GM18507 (cell line): ENCODE measurements around the gene KLC3.

ENCODE experiments used
- DNase-seq: peaks from one replicate; pipeline ENCODE4 v3.0.0; 2011; ENCODE audit warnings: low read depth; ENCODE audit not compliant: insufficient read length; ENCODE audit errors: extremely low spot score
- FAIRE-seq: peaks from 2 replicates; lab custom pipeline; 2011; peaks lifted over from hg19 to GRCh38; lab: Jason Lieb, UNC

KLC3 gene

DNA sequence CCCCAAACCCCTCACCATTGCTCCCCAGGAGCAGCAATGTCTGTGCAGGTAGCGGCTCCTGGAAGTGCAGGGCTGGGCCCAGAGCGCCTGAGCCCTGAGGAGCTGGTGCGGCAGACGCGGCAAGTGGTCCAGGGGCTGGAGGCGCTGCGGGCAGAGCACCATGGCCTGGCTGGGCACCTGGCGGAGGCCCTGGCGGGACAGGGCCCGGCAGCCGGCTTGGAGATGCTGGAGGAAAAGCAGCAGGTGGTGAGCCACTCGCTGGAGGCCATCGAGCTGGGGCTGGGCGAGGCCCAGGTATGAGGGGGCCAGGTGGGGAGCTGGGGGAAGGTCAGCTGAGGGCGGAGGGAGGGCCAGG lies 4.9 kb downstream of the KLC3 start:
- FAIRE-seq (no peak), DNase-seq (no peak)

DNA sequence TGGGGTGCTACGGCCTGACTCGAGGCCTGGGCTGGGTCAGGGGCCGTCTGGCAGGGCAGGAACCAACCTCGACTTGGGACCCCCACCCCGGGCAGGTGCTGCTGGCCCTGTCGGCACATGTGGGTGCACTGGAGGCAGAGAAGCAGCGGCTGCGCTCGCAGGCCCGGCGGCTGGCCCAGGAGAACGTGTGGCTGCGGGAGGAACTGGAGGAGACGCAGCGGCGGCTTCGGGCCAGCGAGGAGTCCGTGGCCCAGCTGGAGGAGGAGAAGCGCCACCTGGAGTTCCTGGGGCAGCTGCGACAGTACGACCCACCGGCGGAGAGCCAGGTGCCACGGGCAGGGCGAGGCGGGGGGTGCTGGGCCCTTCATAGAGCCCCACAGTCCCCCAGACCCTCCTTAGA lies 5.9 kb downstream of the KLC3 start:
- no peak for FAIRE-seq
- no peak for DNase-seq

- FAIRE-seq (no peak), DNase-seq (no peak)
Measured at GRCh38 chr19:45347570-45348366, 7.2 kb downstream of the KLC3 start.

GRCh38 chr19:45348367-45349125 lies 8.0 kb downstream of the KLC3 start:
- no peak for DNase-seq
- FAIRE-seq = no peak

- no peak for FAIRE-seq
- no peak for DNase-seq
Measured at GRCh38 chr19:45349126-45349415, 8.5 kb downstream of the KLC3 start.

- no peak for FAIRE-seq
- DNase-seq = no peak
Measured at GRCh38 chr19:45349430-45349941, 8.9 kb downstream of the KLC3 start.

- DNase-seq (no peak), FAIRE-seq (no peak)
Measured at GRCh38 chr19:45350477-45351058, 10.0 kb downstream of the KLC3 start.

DNA sequence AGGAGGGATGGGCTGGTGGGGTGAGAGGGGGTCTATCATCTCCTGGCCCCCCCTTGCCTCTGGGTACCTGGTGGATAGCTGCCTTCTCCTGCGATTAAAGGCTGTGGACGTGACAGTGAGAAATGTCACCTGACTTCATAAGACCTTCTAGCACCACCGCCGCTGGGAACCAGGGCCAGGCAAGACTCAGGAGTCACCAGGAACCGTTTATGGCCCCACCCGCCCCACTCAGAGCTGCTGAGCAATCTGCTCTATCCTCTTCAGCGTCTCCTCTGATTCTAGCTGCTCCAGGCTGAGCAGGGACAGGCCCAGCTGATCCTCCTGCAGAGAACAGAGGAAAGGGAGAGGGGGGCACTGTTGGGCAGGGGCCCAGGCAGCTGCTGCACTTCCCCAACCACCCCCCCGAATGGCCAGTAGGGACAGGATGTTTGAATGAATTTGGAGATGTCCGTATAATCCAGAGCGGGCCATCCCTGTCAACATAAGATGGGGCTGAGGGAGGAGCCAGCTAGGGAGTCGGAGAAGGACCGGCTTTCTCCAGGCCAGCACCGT lies 10.9 kb downstream of the KLC3 start:
- no peak for FAIRE-seq

GRCh38 chr19:45352062-45352461 lies 11.5 kb downstream of the KLC3 start:
- DNase-seq (no peak), FAIRE-seq (no peak)

More for the DNA sequence above, 10.9 kb downstream of the KLC3 start:
- no peak for DNase-seq

GRCh38 chr19:45352471-45352870 lies 11.9 kb downstream of the KLC3 start:
- DNase-seq (no peak), FAIRE-seq (no peak)

GRCh38 chr19:45352914-45353796 lies 12.6 kb downstream of the KLC3 start:
- DNase-seq = no peak
- FAIRE-seq = no peak

GRCh38 chr19:45354241-45354842 lies 13.8 kb downstream of the KLC3 start:
- DNase-seq (no peak), FAIRE-seq (no peak)

DNA sequence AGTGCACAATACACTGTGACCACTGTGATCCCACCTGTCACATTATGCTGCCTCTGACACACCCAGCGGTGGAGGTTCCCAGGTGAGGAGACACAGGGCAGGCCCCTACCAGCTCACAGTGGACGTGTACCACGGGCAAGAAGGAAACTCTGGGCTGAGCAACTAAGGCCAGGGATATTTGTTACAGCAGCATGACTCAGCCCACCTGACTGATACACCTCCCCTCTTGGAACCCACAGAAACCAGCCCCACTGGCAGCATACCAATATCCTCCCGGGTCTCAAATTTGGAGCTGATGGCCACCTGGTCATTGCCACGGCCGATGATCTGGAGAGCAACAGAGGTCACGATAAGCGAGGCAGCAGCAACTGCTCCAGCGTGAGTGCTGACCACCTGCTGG lies 14.9 kb downstream of the KLC3 start:
- DNase-seq = no peak
- FAIRE-seq = no peak

DNA sequence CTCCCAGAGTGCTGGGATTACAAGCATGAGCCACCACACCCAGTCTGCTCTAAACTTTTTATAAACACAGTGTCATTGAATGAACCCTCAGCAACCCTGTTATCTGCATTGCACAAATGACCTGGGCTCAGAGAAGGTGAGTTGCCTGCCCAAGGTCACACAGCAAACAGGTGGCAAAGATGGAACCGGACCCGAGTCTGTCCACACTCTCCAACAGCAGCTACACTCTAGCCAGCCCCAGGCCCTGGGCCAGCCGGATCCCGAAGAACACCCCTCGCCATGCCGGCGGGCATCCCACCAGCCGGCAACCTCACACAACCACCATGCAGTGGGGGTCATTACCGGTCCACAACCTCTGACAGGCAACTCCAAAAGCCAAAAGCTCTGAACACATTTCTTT lies 15.4 kb downstream of the KLC3 start:
- FAIRE-seq (no peak), DNase-seq (no peak)

DNA sequence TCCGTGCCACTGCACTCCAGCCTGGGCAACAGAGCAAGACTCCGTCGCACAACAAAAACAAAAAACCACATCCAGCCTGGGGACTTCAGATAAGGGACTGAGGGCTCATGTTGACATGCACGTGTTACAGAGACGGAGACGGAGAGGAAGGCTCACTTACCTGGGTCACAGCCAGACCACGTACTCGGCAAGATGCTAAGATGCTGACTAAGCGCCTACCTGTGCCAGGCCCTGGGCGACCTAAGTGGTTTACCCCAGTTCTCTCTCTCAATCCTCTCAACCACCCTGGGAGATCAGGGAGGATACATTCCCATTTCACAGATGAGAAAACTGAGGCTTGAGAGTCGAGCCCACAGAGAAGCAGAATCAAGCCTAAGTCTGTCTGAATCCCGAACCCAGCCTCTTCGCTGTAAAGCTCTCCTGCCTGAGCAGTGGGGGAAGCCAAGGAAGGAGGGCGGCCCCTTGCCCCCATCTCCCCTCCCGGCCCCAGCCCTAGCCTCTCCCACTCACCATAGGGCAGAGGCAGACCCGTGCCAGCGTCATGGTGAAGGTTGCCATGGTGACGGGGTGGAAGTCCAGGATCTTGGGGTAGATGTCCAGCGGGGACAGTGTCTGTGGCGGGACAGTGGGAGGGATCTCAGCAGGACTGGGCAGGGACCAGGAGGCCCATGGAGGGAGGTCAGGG lies 16.4 kb downstream of the KLC3 start:
- DNase-seq = no peak
- FAIRE-seq = no peak

DNA sequence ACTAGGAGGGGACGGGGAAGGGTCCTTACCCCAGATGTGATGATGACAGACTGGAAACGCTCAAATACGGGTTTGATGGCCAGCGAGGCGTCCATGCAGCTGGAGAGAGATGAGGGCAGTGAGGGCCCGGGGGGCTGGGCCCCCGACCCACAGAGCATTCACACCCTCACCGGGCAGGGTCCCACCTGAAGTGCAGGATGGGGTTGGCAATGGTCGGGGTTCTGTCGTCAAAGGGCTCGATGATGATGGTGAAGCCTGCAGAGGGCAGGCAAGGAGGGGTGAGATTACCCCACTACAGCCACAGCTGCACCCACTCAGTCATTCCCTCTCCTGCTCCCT lies 16.9 kb downstream of the KLC3 start:
- DNase-seq = no peak
- FAIRE-seq = no peak

GRCh38 chr19:45358213-45358792 lies 17.8 kb downstream of the KLC3 start:
- DNase-seq (no peak), FAIRE-seq (no peak)

DNA sequence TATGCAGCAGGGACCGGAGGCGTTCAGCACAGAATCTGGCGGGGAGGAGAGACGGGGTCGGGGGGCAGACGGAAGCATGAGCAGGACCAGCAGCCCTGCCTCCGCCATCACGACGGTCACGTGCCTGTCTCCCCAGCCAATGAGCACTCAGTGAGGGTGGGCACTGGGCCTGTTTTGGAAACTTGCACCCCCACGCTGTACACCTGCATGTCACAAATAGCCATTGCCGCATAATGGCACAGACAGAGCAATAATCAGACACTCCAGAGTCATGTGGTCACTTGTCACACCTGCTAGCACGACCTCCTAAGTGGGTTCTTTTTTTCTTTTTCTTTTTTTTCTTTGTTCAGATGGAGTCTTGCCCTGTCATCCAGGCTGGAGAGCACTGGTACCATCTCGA lies 21.1 kb downstream of the KLC3 start:
- FAIRE-seq (no peak), DNase-seq (no peak)
